ENCODE data around the gene TPX2. TPM values are rescaled to one million over a fixed set of nuclear protein-coding genes. Genes with fewer than 3 reads are reported as not detected.

The TPX2 gene
- total RNA-seq, 2 experiments from 2014 or later, result 112 to 113 TPM

- ChIA-PET POLR2A (no interaction called here), CTCF (interaction anchor here (1.0 to 3.9 kb wide), 4 partner anchors 8 to 31 kb away, joined by 4 to 15 read pairs (median 8); no protein-coding TSS in a partner anchor)
- H3K27me3 Mint-ChIP-seq, result no peaks in the 10 kb centered on the region
- no peaks in the 10 kb centered on the region for H3K36me3 Mint-ChIP-seq (ENCODE audit: low read depth)
- no peaks in the 10 kb centered on the region for H3K4me1 Mint-ChIP-seq (ENCODE audit: low read depth)
- DNase-seq, result no peak
- intact Hi-C loops (cut with micrococcal nuclease), result no loop called here
- no peak for ATAC-seq
- no peak for TF ChIP-seq CTCF (IDR thresholded peaks at IDR 0.05)
- H3K9me3 Mint-ChIP-seq, result no peaks in the 10 kb centered on the region
- H3K27ac Mint-ChIP-seq, result no peak overlapping the region
- H3K4me3 Mint-ChIP-seq, result no peak overlapping the region
These were observed 76.5 kb downstream of the TPX2 start for GRCh38 chr20:31815408-31816188.

GRCh38 chr20:31816221-31816620 is 77.1 kb downstream of the TPX2 start:
- no peak for TF ChIP-seq CTCF (IDR thresholded peaks at IDR 0.05)
- intact Hi-C loops (cut with micrococcal nuclease), result no loop called here
- POLR2A ChIA-PET, result interaction anchor here (1.1 to 2.3 kb wide), 2 partner anchors 9 to 135 kb away, joined by 3 to 7 read pairs; partner anchors contain the start of gene PDRG1

GRCh38 chr20:31817461-31817860 is 78.4 kb downstream of the TPX2 start:
- ATAC-seq, result no peak
- H3K27me3 Mint-ChIP-seq, result peaks cover 2% of the 10 kb centered on the region
- no peaks in the 10 kb centered on the region for H3K4me1 Mint-ChIP-seq (ENCODE audit: low read depth)
- POLR2A ChIA-PET, result interaction anchor here (2.3 kb wide), 1 partner anchor 11 kb away, joined by 7 read pairs; no protein-coding TSS in a partner anchor
- DNase-seq, result no peak
- no peaks in the 10 kb centered on the region for H3K36me3 Mint-ChIP-seq (ENCODE audit: low read depth)
- H3K9me3 Mint-ChIP-seq, result no peaks in the 10 kb centered on the region
- no peak overlapping the region for H3K4me3 Mint-ChIP-seq
- H3K27ac Mint-ChIP-seq, result no peak overlapping the region
- no peak for TF ChIP-seq CTCF (IDR thresholded peaks at IDR 0.05)
- intact Hi-C loops (cut with micrococcal nuclease), result no loop called here
- CTCF ChIA-PET, result interaction anchor here (0.6 to 2.5 kb wide), 10 partner anchors 9 to 274 kb away, joined by 3 to 9 read pairs (median 4); partner anchors contain the start of gene PDRG1

More at GRCh38 chr20:31816221-31816620, 77.1 kb downstream of the TPX2 start:
- Mint-ChIP-seq H3K4me1 (ENCODE audit: low read depth) (no peaks in the 10 kb centered on the region), H3K9me3 (no peaks in the 10 kb centered on the region), H3K4me3 (no peak overlapping the region), H3K27me3 (no peaks in the 10 kb centered on the region), H3K36me3 (ENCODE audit: low read depth) (no peaks in the 10 kb centered on the region), H3K27ac (no peak overlapping the region)
- CTCF ChIA-PET, result interaction anchor here (1.0 to 3.9 kb wide), 6 partner anchors 8 to 136 kb away, joined by 3 to 15 read pairs (median 5); partner anchors contain the start of gene PDRG1
- DNase-seq (no peak), ATAC-seq (no peak)

- H3K27me3 Mint-ChIP-seq, result peaks cover 2% of the 10 kb centered on the region
- TF ChIP-seq CTCF (IDR thresholded peaks at IDR 0.05), result no peak
- H3K4me1 Mint-ChIP-seq (ENCODE audit: low read depth), result peaks cover 2% of the 10 kb centered on the region
- ChIA-PET POLR2A (interaction anchor here (2.3 kb wide), 1 partner anchor 12 kb away, joined by 7 read pairs; no protein-coding TSS in a partner anchor), CTCF (interaction anchor here (1.1 to 2.5 kb wide), 4 partner anchors 14 to 273 kb away, joined by 3 to 9 read pairs (median 6); no protein-coding TSS in a partner anchor)
- H3K27ac Mint-ChIP-seq, result no peak overlapping the region
- ATAC-seq (no peak), DNase-seq (no peak)
- H3K36me3 Mint-ChIP-seq (ENCODE audit: low read depth), result no peaks in the 10 kb centered on the region
- H3K4me3 Mint-ChIP-seq, result no peak overlapping the region
- intact Hi-C loops (cut with micrococcal nuclease), result no loop called here
- no peaks in the 10 kb centered on the region for H3K9me3 Mint-ChIP-seq
These were observed 79.4 kb downstream of the TPX2 start for GRCh38 chr20:31818376-31818908.
